Gastrocnemius medialis (tissue), 4 donors: ENCODE measurements around the gene MOGAT1.

ENCODE experiments used
- POLR2A ChIP-seq, 2 donors: fragments of 450-650 bp; IDR thresholded peaks; one replicate each; pipeline ENCODE4 v1.6.1; 2017; ENCODE audit warnings: antibody characterized with exemption in 2 of 2, mild to moderate bottlenecking in 2 of 2, moderate library complexity in 2 of 2
- TF ChIP-seq, protein P1 (sequence below), 5 experiments: fragments of 450-650 bp in 3 of 5; fragments of 200-600 bp in 2 of 5; sonication (generic) in 2 of 5; IDR thresholded peaks in 4 of 5; conservative IDR thresholded peaks in 1 of 5; 1 replicate in 4 of 5; 2 replicates in 1 of 5; pipeline ENCODE4 v1.5.1; 2016 to 2019; ENCODE audit warnings: antibody characterized with exemption in 5 of 5, mild to moderate bottlenecking in 3 of 5, moderate library complexity in 3 of 5

DNA sequence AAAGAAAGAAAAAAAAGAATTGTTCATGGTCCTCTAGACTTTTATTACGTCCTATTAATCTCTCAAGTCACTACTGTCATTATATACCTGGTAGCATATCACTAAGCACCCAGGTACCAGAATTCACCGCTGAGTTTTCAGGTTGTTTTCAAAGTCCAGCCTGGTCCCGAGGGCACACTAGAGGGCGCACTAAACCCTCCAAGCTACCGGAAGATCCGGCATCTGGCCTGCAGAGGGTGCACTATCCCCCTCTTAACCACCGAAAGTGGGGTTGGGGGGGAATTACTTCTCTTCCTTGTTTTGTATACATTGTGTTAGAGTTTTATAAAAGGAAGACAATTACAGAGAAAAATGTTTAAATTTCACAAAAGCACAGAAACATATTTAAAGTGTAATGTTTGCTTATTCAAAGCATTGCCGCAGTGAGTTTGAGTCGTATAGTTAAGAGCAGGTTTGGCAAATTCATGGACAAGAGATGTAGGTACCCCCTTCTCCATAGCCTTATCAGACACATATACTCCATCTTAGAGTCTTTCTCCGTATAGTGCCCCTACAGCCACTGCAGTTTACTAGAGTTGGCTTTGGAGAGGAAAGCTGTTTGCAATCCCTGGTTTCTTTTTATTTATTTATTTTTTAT is 19.2 kb downstream of the MOGAT1 start:
- TF ChIP-seq, protein P1, sequence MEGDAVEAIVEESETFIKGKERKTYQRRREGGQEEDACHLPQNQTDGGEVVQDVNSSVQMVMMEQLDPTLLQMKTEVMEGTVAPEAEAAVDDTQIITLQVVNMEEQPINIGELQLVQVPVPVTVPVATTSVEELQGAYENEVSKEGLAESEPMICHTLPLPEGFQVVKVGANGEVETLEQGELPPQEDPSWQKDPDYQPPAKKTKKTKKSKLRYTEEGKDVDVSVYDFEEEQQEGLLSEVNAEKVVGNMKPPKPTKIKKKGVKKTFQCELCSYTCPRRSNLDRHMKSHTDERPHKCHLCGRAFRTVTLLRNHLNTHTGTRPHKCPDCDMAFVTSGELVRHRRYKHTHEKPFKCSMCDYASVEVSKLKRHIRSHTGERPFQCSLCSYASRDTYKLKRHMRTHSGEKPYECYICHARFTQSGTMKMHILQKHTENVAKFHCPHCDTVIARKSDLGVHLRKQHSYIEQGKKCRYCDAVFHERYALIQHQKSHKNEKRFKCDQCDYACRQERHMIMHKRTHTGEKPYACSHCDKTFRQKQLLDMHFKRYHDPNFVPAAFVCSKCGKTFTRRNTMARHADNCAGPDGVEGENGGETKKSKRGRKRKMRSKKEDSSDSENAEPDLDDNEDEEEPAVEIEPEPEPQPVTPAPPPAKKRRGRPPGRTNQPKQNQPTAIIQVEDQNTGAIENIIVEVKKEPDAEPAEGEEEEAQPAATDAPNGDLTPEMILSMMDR (IDR thresholded peaks at IDR 0.05 in 4 of 5, conservative IDR thresholded peaks at IDR 0.05 in 1 of 5), result peak; percentile 64 to 93 (median 90)
- TF ChIP-seq POLR2A (IDR thresholded peaks at IDR 0.05), result no peak
